GM18502 (cell line): Measurements from ENCODE around the gene MSANTD3.

Experiments used
- ATAC-seq: cut with Tn5 transposase; IDR thresholded peaks from one replicate; pipeline ENCODE4 v1.9.1; 2021; ENCODE audit warnings: mild to moderate bottlenecking; ENCODE audit not compliant: unreplicated experiment, poor library complexity

MSANTD3 gene

GRCh38 chr9:100455470-100455869 lies 28.5 kb downstream of the MSANTD3 start:
- no peak for ATAC-seq

DNA sequence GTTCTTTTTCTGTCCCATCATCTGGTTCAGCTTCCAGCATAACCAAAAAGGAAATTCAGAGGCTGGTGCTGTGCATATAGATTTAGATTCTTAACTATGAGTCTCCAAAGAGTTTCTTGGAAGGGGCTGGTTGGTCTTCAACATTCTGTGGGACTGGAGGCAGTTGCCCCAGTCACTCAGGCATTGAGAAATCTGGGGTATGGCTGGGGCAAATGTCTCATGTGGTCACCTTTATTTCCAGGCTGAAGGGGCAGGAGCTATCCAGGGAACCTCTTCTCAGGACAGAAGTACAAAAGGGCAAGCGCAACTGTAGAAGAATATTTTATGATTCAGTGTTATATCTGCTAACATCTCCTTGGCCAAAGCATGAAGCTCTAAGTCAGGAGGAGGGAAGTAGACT lies 30.6 kb downstream of the MSANTD3 start:
- no peak for ATAC-seq

DNA sequence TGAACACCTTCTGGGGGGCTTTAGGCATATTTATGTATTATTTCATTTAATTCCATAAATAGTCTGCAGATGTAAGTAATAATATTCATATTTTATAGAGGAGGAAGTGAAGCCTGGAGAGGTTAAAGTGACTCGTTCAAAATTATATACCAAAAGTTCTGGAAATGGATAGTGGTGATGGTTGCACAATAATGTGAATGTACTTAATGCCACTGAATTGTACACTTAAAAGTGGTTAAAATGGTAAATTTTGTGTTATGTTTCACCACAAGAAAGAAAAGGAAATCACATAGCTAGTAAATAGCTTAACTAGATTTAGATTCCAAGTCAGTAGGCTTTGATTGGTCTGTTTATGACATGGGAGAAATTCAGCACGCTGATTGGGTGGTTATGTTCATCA lies 33.0 kb downstream of the MSANTD3 start:
- no peak for ATAC-seq

- no peak for ATAC-seq
Measured at GRCh38 chr9:100465274-100465673, 38.3 kb downstream of the MSANTD3 start.

DNA sequence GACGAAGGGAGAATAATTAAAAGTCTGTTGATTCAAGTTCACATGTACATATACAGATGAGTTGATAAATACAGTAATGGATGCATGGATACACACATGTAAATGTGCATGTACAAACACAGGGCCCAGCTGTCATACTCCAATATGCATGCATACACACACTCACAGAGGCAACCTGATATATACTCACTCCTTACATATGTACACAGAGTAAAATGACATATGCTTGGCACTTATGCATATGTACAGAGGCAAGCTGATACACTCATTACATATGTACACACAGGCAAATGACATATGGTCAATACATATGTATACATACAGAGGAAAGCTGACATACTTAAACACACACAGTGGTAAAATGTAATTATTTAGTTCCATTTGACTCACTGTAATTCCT lies 38.8 kb downstream of the MSANTD3 start:
- ATAC-seq = no peak

DNA sequence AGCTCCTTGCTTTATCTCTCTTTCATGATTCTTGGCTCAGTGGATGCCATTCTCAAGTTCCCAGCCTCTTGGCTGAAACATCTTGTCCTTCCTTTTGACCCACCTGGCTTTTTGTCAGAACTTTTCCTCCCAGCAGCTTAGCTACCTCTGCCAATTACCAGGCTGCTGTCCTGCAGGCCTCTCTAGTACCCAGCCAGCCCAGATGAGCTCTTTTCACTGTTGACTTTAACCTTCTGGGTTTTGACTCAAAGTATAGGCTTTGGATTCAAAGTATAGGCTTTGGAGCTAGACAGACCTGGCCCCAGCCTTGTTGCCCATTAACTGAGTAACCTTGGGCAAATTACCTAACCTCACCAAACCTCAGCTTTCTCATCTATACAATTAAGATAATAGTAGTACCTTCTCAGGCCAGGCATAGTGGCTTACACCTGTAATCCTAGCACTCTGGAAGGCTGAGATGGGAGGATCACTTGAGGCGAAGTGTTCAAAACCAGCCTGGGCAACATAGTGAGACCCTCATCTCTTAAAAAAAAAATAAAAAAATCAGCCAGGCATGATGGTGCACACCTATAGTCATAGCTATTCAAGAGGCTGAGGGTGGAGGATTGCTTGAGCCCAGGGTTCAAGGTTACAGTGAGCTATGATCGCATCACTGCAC lies 39.4 kb downstream of the MSANTD3 start:
- ATAC-seq = no peak

- no peak for ATAC-seq
Measured at GRCh38 chr9:100466829-100467221, 39.9 kb downstream of the MSANTD3 start.

GRCh38 chr9:100468041-100468440 lies 41.1 kb downstream of the MSANTD3 start:
- no peak for ATAC-seq

DNA sequence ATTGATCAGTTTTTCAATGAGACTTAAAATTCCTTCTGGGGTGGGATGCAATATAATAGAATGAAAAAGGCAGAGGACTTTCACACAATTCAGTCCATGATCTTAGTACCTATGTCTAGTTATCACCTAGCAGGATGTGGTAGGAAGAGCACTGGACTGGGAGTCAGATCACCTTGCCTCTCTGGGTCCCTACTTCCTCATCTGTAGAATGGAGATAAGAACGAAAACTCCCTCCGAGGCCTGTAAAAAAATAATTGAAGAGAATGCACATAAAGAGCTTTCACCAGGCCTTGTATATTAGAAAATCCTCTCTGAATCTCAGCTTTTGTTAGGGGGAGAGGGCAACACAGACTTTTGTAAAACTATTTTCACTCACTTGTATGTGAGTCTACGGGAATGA lies 45.3 kb downstream of the MSANTD3 start:
- no peak for ATAC-seq

- peak; percentile 65 for ATAC-seq
Measured at GRCh38 chr9:100472788-100473275, 45.9 kb downstream of the MSANTD3 start, which contains the start of gene TMEFF1. TMEFF1 (plus strand) TSS chr9:100473149; CDS start chr9:100473545, 396 bp downstream.

GRCh38 chr9:100473276-100474081 lies 46.5 kb downstream of the MSANTD3 start:
- ATAC-seq = peak; percentile 73

GRCh38 chr9:100474082-100474923 lies 47.4 kb downstream of the MSANTD3 start:
- no peak for ATAC-seq

GRCh38 chr9:100474924-100475276 lies 48.0 kb downstream of the MSANTD3 start:
- ATAC-seq = no peak

GRCh38 chr9:100477241-100477640 lies 50.3 kb downstream of the MSANTD3 start:
- no peak for ATAC-seq

DNA sequence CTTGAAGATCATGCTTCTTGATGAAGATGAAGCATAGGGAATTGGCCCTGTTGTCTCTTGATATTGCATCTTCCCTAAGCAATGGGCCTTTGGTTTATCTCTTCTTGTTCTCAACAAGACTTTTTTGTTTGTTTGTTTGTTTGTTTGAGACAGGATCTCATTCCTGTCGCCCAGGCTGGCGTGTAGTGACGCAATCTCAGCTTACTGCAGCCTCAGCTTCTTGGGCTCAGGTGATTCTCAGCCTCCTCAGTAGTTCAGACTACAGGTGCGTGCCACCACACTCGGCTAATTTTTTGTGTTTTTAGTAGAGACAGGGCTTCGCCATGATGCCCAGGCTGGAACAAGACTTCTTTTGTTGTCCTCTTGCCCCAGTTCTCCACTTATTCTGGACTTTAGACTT lies 51.2 kb downstream of the MSANTD3 start:
- ATAC-seq = no peak

GRCh38 chr9:100479820-100480219 lies 52.9 kb downstream of the MSANTD3 start:
- no peak for ATAC-seq

DNA sequence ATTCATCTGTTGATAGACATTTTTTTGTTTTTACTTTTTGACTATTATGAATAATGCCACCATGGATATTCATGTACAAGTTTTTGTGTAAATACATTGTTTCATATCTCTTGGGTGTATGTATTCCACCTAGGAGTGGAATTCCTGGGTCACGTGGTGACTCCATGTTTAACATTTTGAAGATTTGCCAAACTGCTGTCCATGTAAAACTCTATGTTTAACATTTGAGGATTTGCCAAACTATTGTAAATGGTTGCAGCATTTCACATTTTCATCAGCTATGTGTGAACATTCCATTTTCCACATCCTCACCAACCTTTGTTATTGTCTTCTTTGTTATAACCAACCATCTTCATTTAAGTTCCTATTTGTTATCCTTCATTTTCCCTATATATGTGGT lies 58.3 kb downstream of the MSANTD3 start:
- ATAC-seq = no peak

DNA sequence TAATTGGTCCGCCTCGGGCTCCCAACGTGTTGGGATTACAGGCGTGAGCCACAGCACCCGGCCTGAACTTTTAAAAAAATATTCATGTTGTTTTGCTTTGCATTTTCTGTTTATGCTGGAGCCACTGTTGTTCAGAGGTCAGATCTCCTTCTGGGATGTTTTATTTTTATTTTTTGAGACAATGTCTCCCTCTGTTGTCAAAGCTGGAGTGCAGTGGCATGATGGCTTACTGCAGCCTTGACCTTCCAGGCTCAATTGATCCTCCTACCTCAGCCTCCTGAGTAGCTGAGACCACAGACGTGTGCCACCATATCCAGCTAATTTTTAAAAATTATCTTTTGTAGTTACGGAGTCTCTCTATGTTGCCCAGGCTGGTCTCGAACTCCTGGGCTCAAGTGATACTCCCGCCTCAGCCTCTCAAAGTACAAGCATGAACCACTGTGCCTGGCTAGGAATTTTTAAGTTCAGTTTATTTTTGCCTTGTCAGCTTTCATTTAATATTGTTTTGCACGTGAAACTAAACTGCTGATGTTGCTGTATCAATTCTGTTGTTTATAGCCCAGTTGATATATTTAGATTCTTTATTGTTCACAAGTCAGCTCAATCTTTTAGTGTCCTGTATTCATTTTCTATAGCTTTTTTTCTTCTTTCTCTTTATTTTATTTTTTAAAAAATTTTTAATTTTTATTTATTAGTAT lies 59.7 kb downstream of the MSANTD3 start:
- ATAC-seq = no peak

DNA sequence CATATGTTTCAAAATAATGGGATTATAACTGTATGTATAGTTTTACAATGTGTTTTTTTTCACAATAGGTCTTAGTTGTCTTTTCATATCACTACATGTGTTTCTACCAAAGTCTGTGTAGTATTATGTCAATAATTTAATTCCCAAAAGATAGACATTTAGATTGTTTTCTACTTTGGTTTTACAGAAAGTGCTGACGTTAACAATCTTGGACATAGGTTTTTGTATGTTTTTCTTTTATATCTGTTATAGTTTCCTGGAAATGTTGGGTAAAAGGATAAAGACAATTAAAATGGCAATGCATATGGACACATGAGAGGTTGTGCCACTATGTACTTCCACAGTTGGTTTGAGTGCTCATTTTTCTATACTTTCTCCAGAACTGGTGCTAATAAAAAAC lies 61.2 kb downstream of the MSANTD3 start:
- ATAC-seq = no peak

DNA sequence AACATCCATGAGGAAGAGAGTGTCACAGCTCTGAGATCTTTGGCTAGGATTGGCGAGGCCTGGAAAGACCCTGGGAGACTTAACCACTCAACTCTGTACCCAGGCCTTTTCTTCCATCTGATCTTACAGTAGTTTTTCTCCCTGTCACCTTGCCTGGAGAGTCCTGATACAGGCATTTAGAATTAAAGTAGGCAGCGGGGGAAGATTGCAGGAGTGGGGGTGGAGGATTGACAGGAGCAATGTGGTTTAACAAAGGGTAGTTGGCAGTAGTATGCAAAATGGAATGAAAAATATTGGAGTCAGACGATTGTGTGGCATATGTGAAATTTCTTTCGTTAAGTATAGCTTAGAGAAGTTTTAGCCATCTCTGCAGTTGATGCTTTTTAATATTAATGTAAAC lies 62.9 kb downstream of the MSANTD3 start:
- no peak for ATAC-seq
